ENCODE measurements around the gene CELA2A.

DNA sequence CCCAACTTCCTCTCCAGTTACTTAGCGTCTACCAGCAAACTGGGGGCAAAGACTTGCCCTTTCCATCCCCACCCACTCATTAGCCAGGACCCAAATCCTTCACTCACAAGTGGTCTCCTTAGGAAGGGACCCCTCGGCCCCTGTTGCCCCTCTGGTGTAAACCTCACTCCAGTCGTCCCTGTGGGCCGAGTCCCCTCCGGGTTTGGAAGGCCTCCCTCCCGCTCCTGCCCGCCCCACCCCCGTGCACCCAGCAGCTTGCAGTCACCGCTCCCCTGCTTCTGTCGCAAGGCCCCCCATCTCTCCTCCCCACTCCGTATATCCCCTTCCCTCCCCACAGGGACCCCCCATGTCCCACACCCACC, 45.7 kb upstream of the CELA2A start:
- TF ChIP-seq, protein P1, sequence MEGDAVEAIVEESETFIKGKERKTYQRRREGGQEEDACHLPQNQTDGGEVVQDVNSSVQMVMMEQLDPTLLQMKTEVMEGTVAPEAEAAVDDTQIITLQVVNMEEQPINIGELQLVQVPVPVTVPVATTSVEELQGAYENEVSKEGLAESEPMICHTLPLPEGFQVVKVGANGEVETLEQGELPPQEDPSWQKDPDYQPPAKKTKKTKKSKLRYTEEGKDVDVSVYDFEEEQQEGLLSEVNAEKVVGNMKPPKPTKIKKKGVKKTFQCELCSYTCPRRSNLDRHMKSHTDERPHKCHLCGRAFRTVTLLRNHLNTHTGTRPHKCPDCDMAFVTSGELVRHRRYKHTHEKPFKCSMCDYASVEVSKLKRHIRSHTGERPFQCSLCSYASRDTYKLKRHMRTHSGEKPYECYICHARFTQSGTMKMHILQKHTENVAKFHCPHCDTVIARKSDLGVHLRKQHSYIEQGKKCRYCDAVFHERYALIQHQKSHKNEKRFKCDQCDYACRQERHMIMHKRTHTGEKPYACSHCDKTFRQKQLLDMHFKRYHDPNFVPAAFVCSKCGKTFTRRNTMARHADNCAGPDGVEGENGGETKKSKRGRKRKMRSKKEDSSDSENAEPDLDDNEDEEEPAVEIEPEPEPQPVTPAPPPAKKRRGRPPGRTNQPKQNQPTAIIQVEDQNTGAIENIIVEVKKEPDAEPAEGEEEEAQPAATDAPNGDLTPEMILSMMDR (conservative IDR thresholded peaks at IDR 0.05 in 1 of 2, IDR thresholded peaks at IDR 0.05 in 1 of 2; ENCODE audit: low read depth in 1 of 2, low read length in 2 of 2): no peak
- TF ChIP-seq EZH2 (IDR thresholded peaks at IDR 0.05; ENCODE audit: low read length, missing control alignments): no peak
